Motor neuron (in vitro differentiated cells): ENCODE measurements around the gene SSBP3. TPM values are rescaled to one million over a fixed set of nuclear protein-coding genes. Genes with fewer than 3 reads are reported as not detected.
A peak's percentile ranks its signal among the peaks of the same experiment; 100 is the strongest.

Experiments
- ATAC-seq, 8 experiments: fragments of 200-7000 bp; cut with Tn5 transposase; replicated peaks in 6 of 8; 2 replicates each; pipeline ENCODE4 v1.8.0; 2021; ENCODE audit warnings: mild to moderate bottlenecking in 8 of 8, moderate library complexity in 8 of 8
- H3K27ac ChIP-seq, 2 donors: fragments of 250-450 bp; sonication (Bioruptor Pico); 2 replicates each; pipeline ENCODE4 v1.9.0; 2021; ENCODE audit warnings: antibody characterized with exemption in 2 of 2, mild to moderate bottlenecking in 2 of 2, moderate library complexity in 1 of 2
- H3K4me1 ChIP-seq, 2 donors: fragments of 250-450 bp; sonication (Bioruptor Pico); replicated peaks in 1 of 2; 2 replicates each; pipeline ENCODE4 v1.6.1; 2021; ENCODE audit warnings: antibody characterized with exemption in 2 of 2, mild to moderate bottlenecking in 2 of 2, moderate library complexity in 1 of 2
- H3K4me3 ChIP-seq, 5 donors: fragments of 250-450 bp; sonication (Bioruptor Pico); 2 replicates each; pipeline ENCODE4 v1.9.0; 2021; ENCODE audit warnings: antibody characterized with exemption in 5 of 5, mild to moderate bottlenecking in 5 of 5, moderate library complexity in 4 of 5
- WGBS, 10 experiments: fragments of 450-650 bp; shearing (Covaris generic); methylation state at CpG; one replicate each; pipeline ENCODE4 v1.0.0; 2022; 5-methylcytosine and 5-hydroxymethylcytosine counted together
- in situ Hi-C, 9 experiments: fragments of 400-800 bp; cut with MboI; loops; one replicate each; pipeline ENCODE4 v1.15.0; 2021; ENCODE audit warnings: low sequenced_read_pairs in 9 of 9, low pct_unique_long_range_greater_than_20kb in 2 of 9; ENCODE audit not compliant: unreplicated experiment in 9 of 9
- total RNA-seq, 8 experiments: library from RNA; unstranded; fragments of 300-600 nt; gene quantifications; 2 replicates each; pipeline versions ENCODE4 v1.2.3 to v1.2.4, GENCODE V29; 2022

The SSBP3 gene
- total RNA-seq, 8 experiments from 2014 or later = 11.3 to 183 (median 60.4) TPM

GRCh38 chr1:54361342-54361741 lies 44.9 kb downstream of the SSBP3 start:
- peak overlapping the region in 1 of 2 donors; percentile 3 for H3K27ac ChIP-seq
- 17 to 92% (median 62%) methylated on average over 2 to 12 of the region's 12 CpGs; no CpG with 5 or more reads in 3 of the 10 experiments for WGBS, 10 experiments
- H3K4me1 ChIP-seq = peaks cover 49 to 60% of the 10 kb centered on the region in 2 donors
- no peak overlapping the region for H3K4me3 ChIP-seq
- peak in 5 of 8 experiments; percentile 33 to 68 (median 61) for ATAC-seq
- in situ Hi-C loops = no loop called here

- WGBS, 10 experiments = 83 to 100% (median 90%) methylated on average over 1 to 6 of the region's 6 CpGs; no CpG with 5 or more reads in 2 of the 10 experiments
- peak in 1 of 8 experiments; percentile 15 for ATAC-seq
- no peak overlapping the region for H3K4me3 ChIP-seq
- peaks cover 53 to 63% of the 10 kb centered on the region in 2 donors for H3K4me1 ChIP-seq
- in situ Hi-C loops = no loop called here
- no peak overlapping the region for H3K27ac ChIP-seq
Measured at GRCh38 chr1:54360165-54361005, 45.8 kb downstream of the SSBP3 start.

GRCh38 chr1:54359393-54360162 lies 46.6 kb downstream of the SSBP3 start:
- ATAC-seq = no peak
- Histone ChIP-seq H3K4me1 (peaks cover 53 to 63% of the 10 kb centered on the region in 2 donors), H3K4me3 (no peak overlapping the region), H3K27ac (no peak overlapping the region)
- 69 to 100% (median 89%) methylated on average over 2 to 9 of the region's 9 CpGs for WGBS, 10 experiments
- in situ Hi-C loops = no loop called here

- Histone ChIP-seq H3K27ac (no peak overlapping the region), H3K4me3 (no peak overlapping the region), H3K4me1 (peaks cover 53 to 64% of the 10 kb centered on the region in 2 donors)
- WGBS, 10 experiments = 92 to 100% (median 96%) methylated on average over 1 to 13 of the region's 14 CpGs; no CpG with 5 or more reads in 3 of the 10 experiments
- ATAC-seq = no peak
- in situ Hi-C loops = no loop called here
Measured at GRCh38 chr1:54358503-54359168, 47.6 kb downstream of the SSBP3 start.

GRCh38 chr1:54357967-54358366 lies 48.2 kb downstream of the SSBP3 start:
- ATAC-seq = no peak
- H3K27ac ChIP-seq = no peak overlapping the region
- in situ Hi-C loops = no loop called here
- 51 to 100% (median 83%) methylated on average over 1 to 5 of the region's 5 CpGs; no CpG with 5 or more reads in 3 of the 10 experiments for WGBS, 10 experiments
- H3K4me3 ChIP-seq = no peak overlapping the region
- H3K4me1 ChIP-seq = peaks cover 55 to 67% of the 10 kb centered on the region in 2 donors

GRCh38 chr1:54356680-54357147 lies 49.5 kb downstream of the SSBP3 start:
- peaks cover 53 to 60% of the 10 kb centered on the region in 2 donors for H3K4me1 ChIP-seq
- no peak overlapping the region for H3K4me3 ChIP-seq
- H3K27ac ChIP-seq = peak overlapping the region; percentile 50 to 58
- 51 to 100% (median 83%) methylated on average over 1 to 7 of the region's 9 CpGs; no CpG with 5 or more reads in 2 of the 10 experiments for WGBS, 10 experiments
- in situ Hi-C loops = no loop called here
- peak in 5 of 8 experiments; percentile 4 to 40 (median 27) for ATAC-seq

- Histone ChIP-seq H3K4me1 (peaks cover 48 to 54% of the 10 kb centered on the region in 2 donors), H3K27ac (peak overlapping the region; percentile 50 to 58), H3K4me3 (peak overlapping the region in 1 of 5 donors; percentile 1)
- in situ Hi-C loops = no loop called here
- peak in 5 of 8 experiments; percentile 56 to 79 (median 69) for ATAC-seq
- WGBS, 10 experiments = 24 to 89% (median 44%) methylated on average over 3 to 27 of the region's 31 CpGs; no CpG with 5 or more reads in 3 of the 10 experiments
Measured at GRCh38 chr1:54355931-54356679, 50.1 kb downstream of the SSBP3 start.

GRCh38 chr1:54354899-54355298 lies 51.3 kb downstream of the SSBP3 start:
- H3K4me1 ChIP-seq = peaks cover 52 to 63% of the 10 kb centered on the region in 2 donors
- ATAC-seq = peak in 5 of 8 experiments; percentile 3 to 20 (median 9)
- H3K4me3 ChIP-seq = no peak overlapping the region
- H3K27ac ChIP-seq = peak overlapping the region in 1 of 2 donors; percentile 58
- in situ Hi-C loops = no loop called here
- WGBS, 10 experiments = 0 to 77% (median 47%) methylated on average over 1 to 6 of the region's 6 CpGs; no CpG with 5 or more reads in 3 of the 10 experiments

- no peak for ATAC-seq
- peaks cover 58 to 65% of the 10 kb centered on the region in 2 donors for H3K4me1 ChIP-seq
- H3K4me3 ChIP-seq = no peak overlapping the region
- no peak overlapping the region for H3K27ac ChIP-seq
- in situ Hi-C loops = no loop called here
- 67 to 100% (median 80%) methylated on average over 1 to 4 of the region's 4 CpGs; no CpG with 5 or more reads in 3 of the 10 experiments for WGBS, 10 experiments
Measured at GRCh38 chr1:54353959-54354358, 52.2 kb downstream of the SSBP3 start.

- 64 to 100% (median 100%) methylated on average over 1 to 5 of the region's 17 CpGs; no CpG with 5 or more reads in 5 of the 10 experiments for WGBS, 10 experiments
- in situ Hi-C loops = no loop called here
- peaks cover 57 to 58% of the 10 kb centered on the region in 2 donors for H3K4me1 ChIP-seq
- H3K4me3 ChIP-seq = no peak overlapping the region
- H3K27ac ChIP-seq = no peak overlapping the region
- no peak for ATAC-seq
Measured at GRCh38 chr1:54352755-54353154, 53.4 kb downstream of the SSBP3 start.

GRCh38 chr1:54350360-54350759 lies 55.8 kb downstream of the SSBP3 start:
- ATAC-seq = peak in 5 of 8 experiments; percentile 16 to 49 (median 37)
- H3K4me1 ChIP-seq = peaks cover 34 to 35% of the 10 kb centered on the region in 2 donors
- in situ Hi-C loops = no loop called here
- no peak overlapping the region for H3K4me3 ChIP-seq
- no peak overlapping the region for H3K27ac ChIP-seq
- 0 to 55% (median 22%) methylated on average over 1 to 5 of the region's 5 CpGs; no CpG with 5 or more reads in 3 of the 10 experiments for WGBS, 10 experiments

- no peak for ATAC-seq
- WGBS, 10 experiments = 83 to 100% (median 100%) methylated on average over 1 to 5 of the region's 5 CpGs; no CpG with 5 or more reads in 2 of the 10 experiments
- in situ Hi-C loops = no loop called here
- peaks cover 20 to 25% of the 10 kb centered on the region in 2 donors for H3K4me1 ChIP-seq
- H3K27ac ChIP-seq = no peak overlapping the region
- H3K4me3 ChIP-seq = no peak overlapping the region
Measured at GRCh38 chr1:54348700-54349021, 57.5 kb downstream of the SSBP3 start.
